BLaER1 treated with 17β-estradiol and CSF1 and Interleukin-3, amounts not matched to agents 10 nM and 100 nM (cell line): ENCODE results near the gene VPS50.
A peak's percentile ranks its signal among the peaks of the same experiment; 100 is the strongest.
"Not testable (repeated sequence)": the region's sequence is repeated elsewhere in the genome, so short reads cannot be mapped to it uniquely, and the experiment has no call there.

ENCODE experiments used
- H3K27ac ChIP-seq, 11 experiments: shearing (Covaris generic); formaldehyde crosslinking; 2 replicates each; pipeline ENCODE4 v1.8.1; 2022
- H3K27me3 ChIP-seq, 11 experiments: shearing (Covaris generic); formaldehyde crosslinking; 2 replicates each; pipeline ENCODE4 v1.8.1; 2022
- H3K36me3 ChIP-seq, 11 experiments: shearing (Covaris generic); formaldehyde crosslinking; 2 replicates each; pipeline ENCODE4 v1.8.1; 2022
- H3K4me1 ChIP-seq, 10 experiments: shearing (Covaris generic); formaldehyde crosslinking; 2 replicates each; pipeline ENCODE4 v1.8.1; 2022
- H3K4me2 ChIP-seq, 11 experiments: shearing (Covaris generic); formaldehyde crosslinking; 2 replicates each; pipeline ENCODE4 v1.8.1; 2022
- H3K4me3 ChIP-seq, 10 experiments: shearing (Covaris generic); formaldehyde crosslinking; 2 replicates each; pipeline ENCODE4 v1.8.1; 2022
- H3K9ac ChIP-seq, 11 experiments: shearing (Covaris generic); formaldehyde crosslinking; 2 replicates each; pipeline ENCODE4 v1.8.1; 2022
- H3K9me3 ChIP-seq, 11 experiments: shearing (Covaris generic); formaldehyde crosslinking; replicated peaks in 1 of 11; 2 replicates each; pipeline ENCODE4 v1.8.1; 2022
- H4K20me1 ChIP-seq, 11 experiments: shearing (Covaris generic); formaldehyde crosslinking; 2 replicates each; pipeline ENCODE4 v1.8.1; 2022
- Cebpa-rat ChIP-seq, 11 experiments: shearing (Covaris generic); IDR thresholded peaks; 2 replicates each; pipeline ENCODE4 v1.8.1; 2022

The VPS50 gene

DNA sequence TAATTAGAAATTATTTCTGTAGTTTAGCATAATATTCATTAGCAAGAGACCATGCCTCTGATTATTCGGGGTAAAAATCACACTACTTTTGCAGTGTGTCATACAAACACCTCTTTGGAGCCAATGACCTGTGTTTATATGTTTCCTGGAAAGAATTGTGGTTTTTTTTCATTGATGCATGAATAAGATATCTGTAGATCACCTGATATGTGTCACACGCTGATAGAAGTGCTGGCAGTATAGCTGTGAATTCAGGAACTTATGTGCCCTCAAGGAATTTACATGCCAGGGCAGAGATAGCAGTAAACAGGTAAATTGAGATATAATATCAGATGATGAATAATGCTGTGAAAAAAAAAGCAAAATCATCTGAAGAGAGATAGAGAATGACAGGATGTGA is 118.2 kb downstream of the VPS50 start:
- Histone ChIP-seq H3K4me3 (no peak overlapping the region), H3K4me2 (no peak overlapping the region), H3K4me1 (no peaks in the 10 kb centered on the region), H3K27me3 (no peaks in the 10 kb centered on the region), H3K9ac (no peak overlapping the region), H3K27ac (no peak overlapping the region), H4K20me1 (no peaks in the 10 kb centered on the region), H3K9me3 (no peaks in the 10 kb centered on the region), H3K36me3 (peaks cover 0 to 42% (median 0%) of the 10 kb centered on the region in 11 experiments; a peak in 7 of 22 replicates)
- no peak for TF ChIP-seq Cebpa-rat (IDR thresholded peaks at IDR 0.05)

DNA sequence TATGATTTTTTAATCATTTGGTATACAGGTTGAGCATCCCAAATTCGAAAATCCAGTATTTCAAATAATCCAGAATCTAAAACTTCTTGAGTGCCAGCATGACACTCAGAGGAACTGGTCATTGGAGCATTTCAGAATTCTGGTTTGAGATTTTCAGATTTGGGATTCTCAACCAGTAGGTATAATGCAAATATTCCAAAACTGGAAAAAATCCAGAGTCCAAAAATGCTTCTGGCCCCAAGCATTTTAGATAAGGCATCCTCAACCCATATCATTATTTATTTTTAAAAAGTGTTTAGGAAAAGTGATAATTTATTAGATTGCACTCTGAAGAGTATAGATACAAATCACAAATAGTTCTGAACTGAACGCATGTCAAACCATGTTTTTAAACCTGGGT is 120.7 kb downstream of the VPS50 start:
- H3K4me3 ChIP-seq, result no peak overlapping the region
- H3K4me2 ChIP-seq, result no peak overlapping the region
- no peak overlapping the region for H3K27ac ChIP-seq
- H3K9ac ChIP-seq, result no peak overlapping the region
- H4K20me1 ChIP-seq, result no peaks in the 10 kb centered on the region
- no peaks in the 10 kb centered on the region for H3K9me3 ChIP-seq
- no peak for TF ChIP-seq Cebpa-rat (IDR thresholded peaks at IDR 0.05)
- H3K27me3 ChIP-seq, result no peaks in the 10 kb centered on the region
- H3K4me1 ChIP-seq, result no peaks in the 10 kb centered on the region
- peaks cover 0 to 67% (median 0%) of the 10 kb centered on the region in 11 experiments; a peak in 9 of 22 replicates for H3K36me3 ChIP-seq

GRCh38 chr7:93354815-93355214 is 122.6 kb downstream of the VPS50 start:
- Histone ChIP-seq H3K4me3 (no peak overlapping the region), H3K27me3 (no peaks in the 10 kb centered on the region), H3K9me3 (no peaks in the 10 kb centered on the region), H3K36me3 (peaks cover 0 to 83% (median 6%) of the 10 kb centered on the region in 11 experiments; a peak in 9 of 22 replicates), H4K20me1 (no peaks in the 10 kb centered on the region), H3K4me1 (no peaks in the 10 kb centered on the region), H3K9ac (no peak overlapping the region), H3K27ac (no peak overlapping the region), H3K4me2 (no peak overlapping the region)
- TF ChIP-seq Cebpa-rat (IDR thresholded peaks at IDR 0.05), result no peak

DNA sequence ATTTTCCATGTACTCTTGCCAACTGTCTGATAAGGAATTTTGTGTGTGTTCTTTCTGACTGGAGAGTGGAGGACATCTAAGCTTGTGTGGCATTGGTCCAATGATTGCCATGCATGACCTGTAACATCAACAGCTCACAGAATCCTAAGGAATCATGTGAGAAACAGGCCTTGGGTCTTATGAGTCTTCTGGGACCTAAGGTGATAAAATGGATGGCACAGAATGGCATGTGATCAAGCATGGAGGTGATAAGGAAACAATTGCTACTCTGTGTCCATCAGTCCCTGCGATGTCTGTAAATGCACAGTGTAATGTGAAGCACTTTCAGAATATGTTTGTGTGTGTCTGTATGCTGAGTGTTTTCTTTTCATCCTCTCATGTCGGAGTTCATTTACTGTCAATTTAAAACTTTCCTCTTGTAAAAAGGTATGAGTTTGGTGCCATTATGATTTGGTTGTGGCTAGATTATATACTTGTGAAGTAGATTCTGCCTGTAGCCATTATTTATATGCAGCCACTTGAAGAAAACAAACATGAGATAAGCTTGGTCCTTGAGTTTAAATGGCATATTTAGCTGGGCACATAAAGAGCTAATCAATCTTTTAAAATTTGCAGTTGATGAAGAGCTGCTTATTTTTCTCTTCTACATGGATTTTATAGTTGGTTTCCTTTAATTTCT is 127.5 kb downstream of the VPS50 start:
- Histone ChIP-seq H3K4me1 (no peaks in the 10 kb centered on the region), H3K4me3 (no peak overlapping the region), H3K27me3 (no peaks in the 10 kb centered on the region), H3K4me2 (no peak overlapping the region), H3K36me3 (peaks cover 0 to 45% (median 5%) of the 10 kb centered on the region in 11 experiments; a peak in 9 of 22 replicates), H3K9ac (no peak overlapping the region), H3K9me3 (no peaks in the 10 kb centered on the region), H3K27ac (no peak overlapping the region), H4K20me1 (no peaks in the 10 kb centered on the region)
- no peak for TF ChIP-seq Cebpa-rat (IDR thresholded peaks at IDR 0.05)

DNA sequence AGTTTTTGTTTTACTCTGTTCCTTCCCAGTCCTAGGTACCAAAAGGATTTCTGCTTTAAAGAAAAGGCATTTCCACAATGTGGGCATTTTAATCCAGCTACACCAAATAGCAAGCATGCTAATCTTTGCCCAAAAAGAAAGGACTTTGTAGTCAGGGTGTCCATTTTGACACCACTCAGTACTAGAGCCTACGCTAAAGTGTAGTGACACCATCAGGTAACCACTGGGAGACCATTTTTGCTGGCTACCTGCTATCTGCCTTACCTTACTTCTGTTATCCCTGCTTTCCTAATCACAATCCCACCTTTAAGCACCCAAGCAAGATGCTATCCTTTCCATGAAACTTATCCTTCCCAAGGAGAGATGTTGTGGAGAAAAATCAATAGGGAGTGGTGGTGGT is 129.7 kb downstream of the VPS50 start:
- no peak overlapping the region for H3K4me2 ChIP-seq
- H3K4me3 ChIP-seq, result no peak overlapping the region
- H3K27me3 ChIP-seq, result no peaks in the 10 kb centered on the region
- no peaks in the 10 kb centered on the region for H3K9me3 ChIP-seq
- peaks cover 0 to 6% (median 0%) of the 10 kb centered on the region in 10 experiments; a peak in 6 of 20 replicates for H3K4me1 ChIP-seq
- no peak overlapping the region for H3K9ac ChIP-seq
- H3K27ac ChIP-seq, result no peak overlapping the region
- peaks cover 0 to 27% (median 4%) of the 10 kb centered on the region in 11 experiments; a peak in 7 of 22 replicates for H3K36me3 ChIP-seq
- H4K20me1 ChIP-seq, result no peaks in the 10 kb centered on the region
- no peak for TF ChIP-seq Cebpa-rat (IDR thresholded peaks at IDR 0.05)

DNA sequence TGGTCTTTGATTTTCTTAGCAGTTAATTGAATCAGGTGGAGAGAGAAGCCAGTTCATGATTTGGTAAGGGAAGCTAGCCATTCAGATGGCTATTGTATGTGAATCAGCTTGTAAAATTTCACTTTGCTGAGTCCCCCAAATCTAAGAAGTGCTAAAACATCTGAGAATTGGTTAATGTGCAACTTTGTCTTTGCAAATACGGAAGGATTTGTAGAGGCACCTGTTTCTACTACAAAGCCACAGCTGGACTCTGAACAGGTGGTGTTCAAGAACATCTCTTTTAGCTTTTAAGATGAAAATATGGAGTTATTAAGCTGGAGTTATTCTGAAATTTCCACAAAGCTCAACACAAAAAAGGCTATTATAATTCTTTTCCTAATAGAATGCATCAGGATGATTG is 132.6 kb downstream of the VPS50 start:
- no peak overlapping the region for H3K9ac ChIP-seq
- peaks cover 0 to 6% (median 0%) of the 10 kb centered on the region in 11 experiments; a peak in 5 of 22 replicates for H3K9me3 ChIP-seq
- H3K4me3 ChIP-seq, result no peak overlapping the region
- no peaks in the 10 kb centered on the region for H4K20me1 ChIP-seq
- no peak for TF ChIP-seq Cebpa-rat (IDR thresholded peaks at IDR 0.05)
- H3K27ac ChIP-seq, result no peak overlapping the region
- no peak overlapping the region for H3K4me2 ChIP-seq
- H3K27me3 ChIP-seq, result no peaks in the 10 kb centered on the region
- H3K4me1 ChIP-seq, result peaks cover 0 to 16% (median 0%) of the 10 kb centered on the region in 10 experiments; a peak in 6 of 20 replicates
- H3K36me3 ChIP-seq, result 0 out of 22 replicates have a peak, but pooled peaks cover 0 to under 1% (median 0%) of the 10 kb centered on the region in 11 experiments

DNA sequence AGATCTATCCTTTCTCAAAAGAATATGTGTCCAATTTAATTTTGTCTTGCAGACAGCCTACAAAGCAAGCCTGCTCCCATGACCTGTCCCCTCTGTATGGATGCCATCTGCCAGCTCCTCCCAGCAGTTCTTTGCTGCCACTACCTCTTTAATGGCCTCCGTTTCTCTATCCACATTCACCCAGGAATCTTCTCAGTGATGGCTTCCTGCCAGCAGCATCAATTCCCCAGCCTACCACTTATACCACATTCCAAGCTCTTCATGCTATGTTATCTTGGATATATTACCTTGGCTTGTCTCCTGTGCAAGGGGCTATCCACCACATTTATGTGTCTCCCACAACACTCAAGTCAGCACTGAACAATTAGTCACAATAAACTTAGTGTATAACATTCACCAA is 133.2 kb downstream of the VPS50 start:
- Histone ChIP-seq H3K4me2 (no peak overlapping the region), H3K36me3 (no peaks in the 10 kb centered on the region), H3K4me1 (peaks cover 0 to 16% (median 0%) of the 10 kb centered on the region in 10 experiments; a peak in 6 of 20 replicates), H3K27me3 (no peaks in the 10 kb centered on the region), H3K27ac (no peak overlapping the region), H4K20me1 (no peaks in the 10 kb centered on the region), H3K9ac (no peak overlapping the region), H3K9me3 (peaks cover 0 to 6% (median 0%) of the 10 kb centered on the region in 11 experiments; a peak in 5 of 22 replicates), H3K4me3 (no peak overlapping the region)
- no peak for TF ChIP-seq Cebpa-rat (IDR thresholded peaks at IDR 0.05)

DNA sequence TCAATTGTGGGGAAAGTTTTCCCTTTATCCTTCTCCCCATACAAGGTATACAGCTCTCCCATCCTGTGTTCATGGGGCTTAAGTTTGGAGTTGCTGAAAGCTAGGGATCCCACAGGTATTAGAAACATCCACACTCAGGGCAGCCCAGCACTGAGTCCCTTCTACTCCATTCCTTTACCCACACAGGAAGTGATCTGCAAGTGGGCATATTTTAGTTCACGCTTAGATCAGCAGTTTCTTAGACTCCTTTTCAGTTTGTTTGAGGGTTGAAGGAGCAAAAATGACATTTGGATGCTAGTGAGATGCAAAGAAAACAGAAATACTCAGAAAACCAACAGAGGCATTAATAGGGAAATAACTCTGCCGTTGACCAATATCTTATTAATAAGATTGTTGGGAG is 134.7 kb downstream of the VPS50 start:
- H4K20me1 ChIP-seq, result no peaks in the 10 kb centered on the region
- TF ChIP-seq Cebpa-rat (IDR thresholded peaks at IDR 0.05), result no peak

GRCh38 chr7:93367254-93367653 is 135.1 kb downstream of the VPS50 start:
- Histone ChIP-seq H3K4me1 (peaks cover 0 to 16% (median 0%) of the 10 kb centered on the region in 10 experiments; a peak in 6 of 20 replicates), H4K20me1 (no peaks in the 10 kb centered on the region), H3K4me2 (peak overlapping the region in 3 of 11 experiments; percentile 20 to 33 (median 30); a peak in 5 of 22 replicates), H3K27ac (no peak overlapping the region), H3K4me3 (no peak overlapping the region), H3K9ac (no peak overlapping the region), H3K36me3 (no peaks in the 10 kb centered on the region), H3K9me3 (peaks cover 0 to 6% (median 0%) of the 10 kb centered on the region in 11 experiments; a peak in 5 of 22 replicates), H3K27me3 (no peaks in the 10 kb centered on the region)
- no peak for TF ChIP-seq Cebpa-rat (IDR thresholded peaks at IDR 0.05)

More for the DNA sequence above, 134.7 kb downstream of the VPS50 start:
- H3K4me1 ChIP-seq, result peaks cover 0 to 16% (median 0%) of the 10 kb centered on the region in 10 experiments; a peak in 6 of 20 replicates
- H3K4me2 ChIP-seq, result peak overlapping the region in 3 of 11 experiments; percentile 20 to 33 (median 30); a peak in 5 of 22 replicates
- H3K27me3 ChIP-seq, result no peaks in the 10 kb centered on the region
- H3K9ac ChIP-seq, result no peak overlapping the region
- H3K27ac ChIP-seq, result no peak overlapping the region
- H3K36me3 ChIP-seq, result no peaks in the 10 kb centered on the region
- no peak overlapping the region for H3K4me3 ChIP-seq
- H3K9me3 ChIP-seq, result peaks cover 0 to 6% (median 0%) of the 10 kb centered on the region in 11 experiments; a peak in 5 of 22 replicates

- not testable (repeated sequence) for H3K36me3 ChIP-seq, H3K9ac ChIP-seq, H3K4me3 ChIP-seq, H3K27me3 ChIP-seq, H3K9me3 ChIP-seq, H3K4me2 ChIP-seq, H4K20me1 ChIP-seq, H3K27ac ChIP-seq
- H3K4me1 ChIP-seq, result peaks cover 0 to 16% (median 0%) of the 10 kb centered on the region in 10 experiments; a peak in 6 of 20 replicates
These were observed 138.8 kb downstream of the VPS50 start for GRCh38 chr7:93370937-93371336.
